ENCODE data around the gene PTPRN2. TPM values are rescaled to one million over a fixed set of nuclear protein-coding genes. Genes with fewer than 3 reads are reported as not detected.

The PTPRN2 gene
- polyA plus RNA-seq, 1 experiment = 0.02 TPM

- H3K27me3 ChIP-seq (ENCODE audit: control insufficient read depth, insufficient read depth, low read length) = no peaks in the 10 kb centered on the region
These were observed 93.0 kb downstream of the PTPRN2 start for GRCh38 chr7:158494643-158495042.

GRCh38 chr7:158494162-158494586 lies 93.4 kb downstream of the PTPRN2 start:
- no peak for TF ChIP-seq CTCF (IDR thresholded peaks at IDR 0.05; ENCODE audit: low read depth, low read length)
- no peaks in the 10 kb centered on the region for H3K27me3 ChIP-seq (ENCODE audit: control insufficient read depth, insufficient read depth, low read length)
- H3K27ac ChIP-seq (ENCODE audit: low read depth, low read length) = no peak overlapping the region
- DNase-seq (ENCODE audit: low read depth, low spot score) = no peak
- ChIA-PET POLR2A (no interaction called here), CTCF (no interaction called here)
- peaks cover 58% of the 10 kb centered on the region for H3K9me3 ChIP-seq (ENCODE audit: control insufficient read depth, insufficient read depth, low read length)
- H3K4me3 ChIP-seq (ENCODE audit: low read depth, low read length) = no peak overlapping the region

More at GRCh38 chr7:158494643-158495042, 93.0 kb downstream of the PTPRN2 start:
- Histone ChIP-seq H3K4me3 (ENCODE audit: low read depth, low read length) (no peak overlapping the region), H3K27ac (ENCODE audit: low read depth, low read length) (no peak overlapping the region), H3K9me3 (ENCODE audit: control insufficient read depth, insufficient read depth, low read length) (peaks cover 53% of the 10 kb centered on the region)
- POLR2A ChIA-PET = no interaction called here
- CTCF ChIA-PET = no interaction called here
- TF ChIP-seq CTCF (IDR thresholded peaks at IDR 0.05; ENCODE audit: low read depth, low read length) = no peak
- no peak for DNase-seq (ENCODE audit: low read depth, low spot score)

- H3K4me3 ChIP-seq (ENCODE audit: low read depth, low read length) = no peak overlapping the region
- no peak overlapping the region for H3K27ac ChIP-seq (ENCODE audit: low read depth, low read length)
- POLR2A ChIA-PET = no interaction called here
- DNase-seq (ENCODE audit: low read depth, low spot score) = no peak
- H3K27me3 ChIP-seq (ENCODE audit: control insufficient read depth, insufficient read depth, low read length) = no peaks in the 10 kb centered on the region
- TF ChIP-seq CTCF (IDR thresholded peaks at IDR 0.05; ENCODE audit: low read depth, low read length) = no peak
- CTCF ChIA-PET = no interaction called here
- peaks cover 69% of the 10 kb centered on the region for H3K9me3 ChIP-seq (ENCODE audit: control insufficient read depth, insufficient read depth, low read length)
These were observed 95.3 kb downstream of the PTPRN2 start for GRCh38 chr7:158492367-158492764.

GRCh38 chr7:158491094-158491493 lies 96.5 kb downstream of the PTPRN2 start:
- POLR2A ChIA-PET = no interaction called here
- H3K27me3 ChIP-seq (ENCODE audit: control insufficient read depth, insufficient read depth, low read length) = no peaks in the 10 kb centered on the region
- CTCF ChIA-PET = no interaction called here
- no peak overlapping the region for H3K27ac ChIP-seq (ENCODE audit: low read depth, low read length)
- peaks cover 72% of the 10 kb centered on the region for H3K9me3 ChIP-seq (ENCODE audit: control insufficient read depth, insufficient read depth, low read length)
- no peak for TF ChIP-seq CTCF (IDR thresholded peaks at IDR 0.05; ENCODE audit: low read depth, low read length)
- no peak overlapping the region for H3K4me3 ChIP-seq (ENCODE audit: low read depth, low read length)
- no peak for DNase-seq (ENCODE audit: low read depth, low spot score)

- Histone ChIP-seq H3K27me3 (ENCODE audit: control insufficient read depth, insufficient read depth, low read length) (no peaks in the 10 kb centered on the region), H3K27ac (ENCODE audit: low read depth, low read length) (no peak overlapping the region), H3K9me3 (ENCODE audit: control insufficient read depth, insufficient read depth, low read length) (peaks cover 71% of the 10 kb centered on the region), H3K4me3 (ENCODE audit: low read depth, low read length) (no peak overlapping the region)
- POLR2A ChIA-PET = no interaction called here
- no peak for DNase-seq (ENCODE audit: low read depth, low spot score)
- CTCF ChIA-PET = no interaction called here
- no peak for TF ChIP-seq CTCF (IDR thresholded peaks at IDR 0.05; ENCODE audit: low read depth, low read length)
These were observed 97.3 kb downstream of the PTPRN2 start for GRCh38 chr7:158490171-158490782.
